H9 (cell line): ENCODE results near the gene SLC6A15. TPM values are rescaled to one million over a fixed set of nuclear protein-coding genes. Genes with fewer than 3 reads are reported as not detected.

ENCODE experiments used
- DNase-seq: peaks from one replicate; pipeline ENCODE4 v3.0.0-alpha.2; 2017
- H2AFZ ChIP-seq: one replicate; pipeline ENCODE4 v1.6.1; 2013; ENCODE audit warnings: mild to moderate bottlenecking, low read length, control low read depth, moderate library complexity
- H2AK5ac ChIP-seq: 2 replicates; pipeline ENCODE4 v1.6.1; 2013; ENCODE audit warnings: low read length, control low read depth, mixed read lengths; ENCODE audit not compliant: insufficient read length
- H2BK120ac ChIP-seq: one replicate; pipeline ENCODE4 v1.6.1; 2013; ENCODE audit warnings: low read depth, mild to moderate bottlenecking, low read length, control low read depth, inconsistent platforms; ENCODE audit not compliant: poor library complexity, severe bottlenecking
- H2BK12ac ChIP-seq: 2 replicates; pipeline ENCODE4 v1.6.1; 2013; ENCODE audit warnings: low read length, control low read depth, mixed read lengths, low read depth; ENCODE audit not compliant: insufficient read length
- H2BK15ac ChIP-seq: 2 replicates; pipeline ENCODE4 v1.6.1; 2013; ENCODE audit warnings: low read depth, low read length, control low read depth
- H2BK20ac ChIP-seq: one replicate; pipeline ENCODE4 v1.6.1; 2013; ENCODE audit warnings: low read depth, mild to moderate bottlenecking, low read length, control low read depth, inconsistent platforms; ENCODE audit not compliant: poor library complexity, severe bottlenecking
- H2BK5ac ChIP-seq: 2 replicates; pipeline ENCODE4 v1.6.1; 2013; ENCODE audit warnings: low read length, control low read depth, mixed read lengths; ENCODE audit not compliant: insufficient read length
- H3K14ac ChIP-seq: 2 replicates; pipeline ENCODE4 v1.6.1; 2013; ENCODE audit warnings: low read length, control low read depth; ENCODE audit not compliant: insufficient read depth
- H3K18ac ChIP-seq: 2 replicates; pipeline ENCODE4 v1.6.1; 2013; ENCODE audit warnings: low read depth, mild to moderate bottlenecking, mixed read lengths, low read length, control low read depth; ENCODE audit not compliant: insufficient read length
- H3K23ac ChIP-seq: 2 replicates; pipeline ENCODE4 v1.6.1; 2013; ENCODE audit warnings: low read length, control low read depth, mixed read lengths, low read depth; ENCODE audit not compliant: insufficient read length
- H3K23me2 ChIP-seq: 2 replicates; pipeline ENCODE4 v1.6.1; 2013; ENCODE audit warnings: low read depth, mild to moderate bottlenecking, mixed read lengths, low read length, control low read depth; ENCODE audit not compliant: insufficient read length, poor library complexity, severe bottlenecking
- H3K27ac ChIP-seq: 2 replicates; pipeline ENCODE4 v1.5.1; 2013; ENCODE audit warnings: low read length, control low read depth, mixed read lengths, low read depth; ENCODE audit not compliant: insufficient read length
- H3K27me3 ChIP-seq: 2 replicates; pipeline ENCODE4 v1.6.1; 2013; ENCODE audit warnings: low read length, control low read depth, inconsistent platforms; ENCODE audit not compliant: insufficient read depth
- H3K4ac ChIP-seq: 2 replicates; pipeline ENCODE4 v1.6.1; 2013; ENCODE audit warnings: low read depth, mild to moderate bottlenecking, control low read depth, inconsistent platforms, low read length, moderate library complexity
- H3K4me1 ChIP-seq: 2 replicates; pipeline ENCODE4 v1.6.1; 2013; ENCODE audit warnings: low read length, control low read depth, inconsistent platforms; ENCODE audit not compliant: insufficient read depth
- H3K4me2 ChIP-seq: 2 replicates; pipeline ENCODE4 v1.6.1; 2013; ENCODE audit warnings: low read length, control low read depth, mixed read lengths; ENCODE audit not compliant: insufficient read length, insufficient read depth
- H3K56ac ChIP-seq: 2 replicates; pipeline ENCODE4 v1.6.1; 2013; ENCODE audit warnings: low read depth, mild to moderate bottlenecking, mixed read lengths, low read length, control low read depth; ENCODE audit not compliant: insufficient read length
- H3K79me1 ChIP-seq: 2 replicates; pipeline ENCODE4 v1.6.1; 2013; ENCODE audit warnings: low read depth, mild to moderate bottlenecking, moderate library complexity, low read length, control low read depth, inconsistent platforms; ENCODE audit not compliant: insufficient read depth, poor library complexity, severe bottlenecking
- H3K79me2 ChIP-seq: 2 replicates; pipeline ENCODE4 v1.6.1; 2013; ENCODE audit warnings: low read length, control low read depth, inconsistent platforms; ENCODE audit not compliant: insufficient read depth
- H3K9ac ChIP-seq: 2 replicates; pipeline ENCODE4 v1.6.1; 2013; ENCODE audit warnings: low read length, control low read depth, mixed read lengths; ENCODE audit not compliant: insufficient read length; ENCODE audit errors: extremely low read depth
- H3K9me3 ChIP-seq: one replicate; pipeline ENCODE4 v1.6.1; 2013; ENCODE audit warnings: low read depth, low read length, inconsistent platforms; ENCODE audit not compliant: control insufficient read depth
- H3T11ph ChIP-seq: one replicate; pipeline ENCODE4 v1.6.1; 2013; ENCODE audit warnings: mild to moderate bottlenecking, low read length, control low read depth, inconsistent platforms
- H4K20me1 ChIP-seq: one replicate; pipeline ENCODE4 v1.6.1; 2013; ENCODE audit not compliant: control insufficient read depth, insufficient read length, insufficient read depth
- H4K5ac ChIP-seq: 2 replicates; pipeline ENCODE4 v1.6.1; 2013; ENCODE audit warnings: low read depth, mild to moderate bottlenecking, mixed read lengths, low read length, control low read depth; ENCODE audit not compliant: insufficient read length
- H4K8ac ChIP-seq: replicated peaks from 2 replicates; pipeline ENCODE4 v1.6.1; 2013; ENCODE audit warnings: low read length, control low read depth, mixed read lengths, low read depth; ENCODE audit not compliant: insufficient read length
- H4K91ac ChIP-seq: 2 replicates; pipeline ENCODE4 v1.6.1; 2013; ENCODE audit warnings: low read depth, mild to moderate bottlenecking, moderate library complexity, mixed read lengths, low read length, control low read depth; ENCODE audit not compliant: insufficient read length
- H3K27ac Mint-ChIP-seq, 3 experiments: 2 replicates in 2 of 3; 3 replicates in 1 of 3; pipeline ENCODE4 v1.8.0; 2020 to 2021; ENCODE audit warnings: mixed read lengths in 3 of 3, mild to moderate bottlenecking in 1 of 3, moderate library complexity in 1 of 3
- H3K27me3 Mint-ChIP-seq: 2 replicates; pipeline ENCODE4 v1.8.0; 2021; ENCODE audit warnings: low read depth, mild to moderate bottlenecking, moderate library complexity, mixed read lengths
- H3K36me3 Mint-ChIP-seq, 3 experiments: 2 replicates in 2 of 3; 3 replicates in 1 of 3; pipeline ENCODE4 v1.8.0; 2020 to 2021; ENCODE audit warnings: low read depth in 3 of 3, mixed read lengths in 3 of 3; ENCODE audit not compliant: insufficient read depth in 1 of 3
- H3K4me1 Mint-ChIP-seq, 2 experiments: 2 replicates each; pipeline ENCODE4 v1.8.0; 2020; ENCODE audit warnings: mixed read lengths in 2 of 2
- H3K4me3 Mint-ChIP-seq, 2 experiments: 2 replicates in 1 of 2; 3 replicates in 1 of 2; pipeline ENCODE4 v1.8.0; 2020 to 2021; ENCODE audit warnings: mild to moderate bottlenecking in 2 of 2, mixed read lengths in 2 of 2, moderate library complexity in 1 of 2
- H3K9me3 Mint-ChIP-seq, 2 experiments: 2 replicates in 1 of 2; 3 replicates in 1 of 2; pipeline ENCODE4 v1.8.0; 2020; ENCODE audit warnings: mild to moderate bottlenecking in 2 of 2, mixed read lengths in 2 of 2, moderate library complexity in 1 of 2
- WGBS: extraction: QIAGEN DNeasy Blood & Tissue Kit; methylation state at CpG from one replicate; pipeline ENCODE4 v1.1.7; 2013; ENCODE audit warnings: missing lambda C conversion rate, low lambda C conversion rate, mixed read lengths; ENCODE audit not compliant: insufficient read length; ENCODE audit errors: extremely low coverage; 5-methylcytosine and 5-hydroxymethylcytosine counted together
- total RNA-seq: library from RNA; stranded (reverse); gene quantifications from 2 replicates; pipeline ENCODE4 v1.2.1, GENCODE V29; 2021
- TF ChIP-seq, protein P1 (sequence below): fragments of 200-600 bp; sonication (generic); conservative IDR thresholded peaks from 3 replicates; pipeline ENCODE4 v1.8.0; 2021; ENCODE audit warnings: antibody characterized with exemption, mild to moderate bottlenecking

Gene SLC6A15
- total RNA-seq, 1 experiment from 2014 or later = 12.9 TPM

DNA sequence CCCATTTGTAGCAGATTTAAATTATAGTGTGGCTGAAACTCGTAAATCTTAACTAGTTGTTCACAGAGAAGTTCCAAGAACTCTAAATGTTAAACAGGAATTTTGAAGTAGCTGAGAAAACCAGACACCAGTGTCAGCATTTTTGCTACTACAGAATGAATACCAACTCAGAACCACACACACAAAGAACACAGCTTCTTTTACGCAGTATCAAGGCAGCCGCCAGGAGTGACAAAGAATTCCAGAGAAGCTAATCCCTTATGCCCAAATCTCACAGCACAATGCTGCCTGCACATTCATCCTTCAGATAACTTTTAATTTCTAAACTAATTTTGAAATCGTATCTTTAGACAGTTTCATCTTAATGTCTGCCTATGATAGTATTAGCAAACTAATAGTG lies 37.4 kb downstream of the SLC6A15 start:
- Histone ChIP-seq H3K4me2 (no peak overlapping the region), H3K14ac (no peak overlapping the region), H2AFZ (no peak overlapping the region), H2BK12ac (no peak overlapping the region), H2BK20ac (no peak overlapping the region), H2BK5ac (no peak overlapping the region), H2BK120ac (no peak overlapping the region), H3K9me3 (no peaks in the 10 kb centered on the region), H3K23me2 (no peaks in the 10 kb centered on the region), H3K79me2 (no peaks in the 10 kb centered on the region), H3K18ac (no peak overlapping the region), H3K27ac (no peak overlapping the region), H3K23ac (no peak overlapping the region), H3K4ac (no peak overlapping the region), H3T11ph (no peak overlapping the region), H4K5ac (no peak overlapping the region), H3K79me1 (no peaks in the 10 kb centered on the region), H4K8ac (no peak overlapping the region), H2BK15ac (no peak overlapping the region), H2AK5ac (no peak overlapping the region), H3K27me3 (no peaks in the 10 kb centered on the region), H3K56ac (no peak overlapping the region), H3K4me1 (no peaks in the 10 kb centered on the region), H4K91ac (no peak overlapping the region), H3K9ac (no peak overlapping the region), H4K20me1 (no peaks in the 10 kb centered on the region)
- TF ChIP-seq, protein P1, sequence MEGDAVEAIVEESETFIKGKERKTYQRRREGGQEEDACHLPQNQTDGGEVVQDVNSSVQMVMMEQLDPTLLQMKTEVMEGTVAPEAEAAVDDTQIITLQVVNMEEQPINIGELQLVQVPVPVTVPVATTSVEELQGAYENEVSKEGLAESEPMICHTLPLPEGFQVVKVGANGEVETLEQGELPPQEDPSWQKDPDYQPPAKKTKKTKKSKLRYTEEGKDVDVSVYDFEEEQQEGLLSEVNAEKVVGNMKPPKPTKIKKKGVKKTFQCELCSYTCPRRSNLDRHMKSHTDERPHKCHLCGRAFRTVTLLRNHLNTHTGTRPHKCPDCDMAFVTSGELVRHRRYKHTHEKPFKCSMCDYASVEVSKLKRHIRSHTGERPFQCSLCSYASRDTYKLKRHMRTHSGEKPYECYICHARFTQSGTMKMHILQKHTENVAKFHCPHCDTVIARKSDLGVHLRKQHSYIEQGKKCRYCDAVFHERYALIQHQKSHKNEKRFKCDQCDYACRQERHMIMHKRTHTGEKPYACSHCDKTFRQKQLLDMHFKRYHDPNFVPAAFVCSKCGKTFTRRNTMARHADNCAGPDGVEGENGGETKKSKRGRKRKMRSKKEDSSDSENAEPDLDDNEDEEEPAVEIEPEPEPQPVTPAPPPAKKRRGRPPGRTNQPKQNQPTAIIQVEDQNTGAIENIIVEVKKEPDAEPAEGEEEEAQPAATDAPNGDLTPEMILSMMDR = no peak
- DNase-seq = no peak
- H3K27ac Mint-ChIP-seq = no peak overlapping the region
- no peak overlapping the region for H3K4me3 Mint-ChIP-seq
- no peaks in the 10 kb centered on the region for H3K4me1 Mint-ChIP-seq
- no CpG with 5 or more reads among the region's 4 CpGs for WGBS
- no peaks in the 10 kb centered on the region for H3K9me3 Mint-ChIP-seq
- H3K36me3 Mint-ChIP-seq = no peaks in the 10 kb centered on the region
- no peaks in the 10 kb centered on the region for H3K27me3 Mint-ChIP-seq
